HG02870 (cell line): ENCODE measurements around the gene GAMT.
A peak's percentile ranks its signal among the peaks of the same experiment; 100 is the strongest.

Experiments used
- ATAC-seq: cut with Tn5 transposase; IDR thresholded peaks from one replicate; pipeline ENCODE4 v1.9.1; 2021; ENCODE audit warnings: mild to moderate bottlenecking, moderate library complexity; ENCODE audit not compliant: unreplicated experiment

Gene GAMT

DNA sequence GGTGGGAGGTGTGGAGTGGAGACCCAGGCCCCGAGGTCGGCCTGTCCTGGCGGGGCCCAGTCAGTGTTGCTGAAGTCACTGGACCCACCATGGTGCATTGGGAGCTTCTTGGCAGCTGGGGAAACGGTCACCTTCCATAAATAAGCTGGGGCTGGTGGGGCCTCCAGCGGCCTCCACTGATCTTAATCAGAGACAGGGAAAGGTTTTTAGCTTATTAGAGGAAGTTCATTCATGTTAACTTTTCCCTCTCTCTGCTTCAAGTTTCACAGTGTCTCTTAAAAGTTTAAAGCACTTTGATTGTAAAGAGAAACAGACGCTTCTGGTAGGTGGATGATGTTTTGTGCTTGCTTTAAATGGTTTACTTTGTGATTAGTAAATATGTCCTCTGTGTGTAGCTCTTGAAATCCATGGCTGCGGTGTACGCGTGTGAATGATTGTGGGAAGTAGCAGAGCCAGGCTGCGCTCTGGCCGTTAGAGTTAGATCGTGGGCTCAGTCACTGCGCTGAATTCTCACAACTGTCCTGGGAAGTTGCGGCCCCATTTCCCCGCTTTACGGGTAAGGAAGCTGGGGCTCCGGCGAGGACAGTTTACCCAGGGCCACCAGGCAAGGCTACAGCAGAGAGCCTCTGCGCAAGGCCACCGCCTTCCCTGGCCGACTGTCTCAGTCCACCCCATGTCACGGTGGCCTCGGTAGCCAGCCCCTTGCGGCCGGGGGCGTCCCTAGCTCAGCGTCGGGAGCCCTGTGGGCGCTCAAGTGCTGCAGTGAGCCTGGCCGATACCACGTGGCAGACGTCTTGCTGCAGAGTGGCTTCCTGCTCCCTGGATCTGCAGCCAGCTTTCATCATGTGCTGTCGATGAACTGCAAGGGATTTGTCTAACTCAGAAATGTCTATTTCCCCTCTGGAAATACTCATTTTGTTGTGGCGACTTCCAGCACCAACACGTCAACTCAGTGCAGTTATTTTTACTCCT, 34.2 kb downstream of the GAMT start:
- no peak for ATAC-seq

- no peak for ATAC-seq
Observed at GRCh38 chr19:1366296-1366695, 35.0 kb downstream of the GAMT start.

DNA sequence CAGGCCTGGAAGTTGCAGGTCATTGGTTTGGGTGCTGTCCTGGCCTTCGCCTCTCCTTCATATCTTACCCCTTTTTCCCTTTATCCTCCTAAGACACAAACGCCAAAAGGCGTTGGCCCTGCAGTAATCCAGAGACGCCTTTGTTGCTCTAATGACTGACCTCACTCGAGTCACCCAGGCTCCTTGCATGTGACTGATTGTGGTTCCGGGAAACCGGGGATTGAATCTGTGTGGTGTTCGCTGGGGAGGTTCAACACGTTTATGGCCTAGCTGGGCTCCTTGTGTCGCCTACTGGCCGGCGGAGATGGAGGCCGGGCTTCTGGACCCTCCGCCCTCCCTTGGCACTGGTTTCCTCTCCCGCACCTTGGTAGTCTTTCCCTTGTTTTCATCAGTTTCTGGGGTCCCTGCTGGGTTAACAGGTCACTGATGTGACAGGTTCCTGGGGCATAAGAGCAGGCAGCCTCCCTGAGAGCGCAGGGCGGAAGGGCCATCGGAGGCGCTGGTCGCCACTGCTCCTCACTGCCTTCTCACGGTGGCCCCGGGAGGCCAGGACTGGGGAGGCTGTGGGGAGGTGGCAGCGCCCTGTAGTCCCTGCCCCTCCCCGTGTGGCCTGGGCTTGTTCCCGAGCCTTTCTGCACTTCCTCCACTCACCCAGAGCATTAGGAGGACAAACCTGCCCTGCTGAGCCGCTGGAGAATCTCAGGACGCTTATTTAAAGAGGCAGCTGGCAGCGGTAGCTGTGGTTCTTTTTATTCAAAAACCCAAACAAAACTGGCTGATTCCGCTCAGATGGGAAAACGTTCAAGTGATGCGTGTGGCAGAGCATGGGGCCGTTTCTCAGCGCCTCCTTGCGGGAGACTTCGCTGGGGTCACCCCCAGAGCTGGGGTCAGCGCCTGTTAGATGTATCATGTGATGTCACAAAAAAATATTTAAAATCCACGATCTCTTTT, 35.7 kb downstream of the GAMT start:
- ATAC-seq: no peak

DNA sequence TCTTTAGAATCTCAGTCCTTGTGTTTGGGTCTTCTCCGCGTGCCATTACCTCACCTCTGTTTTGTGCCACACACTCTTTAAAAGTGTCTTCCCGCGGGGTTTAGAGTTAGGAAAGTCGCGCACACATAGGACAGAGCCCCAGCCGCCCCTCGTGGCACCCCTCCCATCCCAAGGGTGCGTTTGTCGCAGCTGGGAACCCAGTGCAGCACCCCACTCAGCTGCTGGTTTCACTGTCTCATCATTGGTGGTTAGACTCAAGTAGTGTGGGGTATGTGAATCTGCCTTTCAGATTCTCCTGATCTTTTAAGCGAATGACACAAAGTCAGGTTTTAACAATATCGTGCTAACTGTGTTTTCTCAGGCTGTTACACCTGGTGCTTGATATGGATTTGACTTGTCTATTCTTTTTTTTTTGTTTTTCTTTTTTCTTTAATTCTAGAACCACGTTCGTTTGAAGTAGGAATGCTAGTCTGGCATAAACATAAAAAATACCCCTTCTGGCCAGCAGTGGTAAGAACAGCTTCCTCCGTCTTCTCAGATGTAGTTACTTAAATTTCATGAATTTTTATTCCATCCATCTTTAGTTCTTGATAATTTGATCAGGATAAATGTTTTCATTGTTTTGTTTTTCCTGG, 37.2 kb downstream of the GAMT start:
- no peak for ATAC-seq

DNA sequence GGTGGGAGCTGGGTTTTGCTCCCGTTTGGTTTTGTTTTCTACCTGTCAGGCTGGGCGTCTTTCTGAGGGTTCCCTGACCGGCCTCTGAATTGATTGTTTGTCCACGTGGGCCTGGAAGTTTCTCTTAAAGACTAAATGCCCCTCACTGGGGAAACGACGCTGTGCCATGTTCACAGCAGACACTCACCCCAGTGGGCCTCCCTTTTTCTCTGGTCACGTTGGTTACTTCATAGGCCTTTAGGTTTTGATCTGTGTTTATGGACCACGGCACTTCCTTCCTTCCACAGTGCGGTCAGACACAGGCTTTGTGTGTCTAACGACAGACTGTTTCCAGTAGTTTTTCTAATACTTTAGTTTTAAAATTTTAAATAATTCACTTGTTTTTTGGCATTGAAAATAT, 37.7 kb downstream of the GAMT start:
- ATAC-seq: no peak

DNA sequence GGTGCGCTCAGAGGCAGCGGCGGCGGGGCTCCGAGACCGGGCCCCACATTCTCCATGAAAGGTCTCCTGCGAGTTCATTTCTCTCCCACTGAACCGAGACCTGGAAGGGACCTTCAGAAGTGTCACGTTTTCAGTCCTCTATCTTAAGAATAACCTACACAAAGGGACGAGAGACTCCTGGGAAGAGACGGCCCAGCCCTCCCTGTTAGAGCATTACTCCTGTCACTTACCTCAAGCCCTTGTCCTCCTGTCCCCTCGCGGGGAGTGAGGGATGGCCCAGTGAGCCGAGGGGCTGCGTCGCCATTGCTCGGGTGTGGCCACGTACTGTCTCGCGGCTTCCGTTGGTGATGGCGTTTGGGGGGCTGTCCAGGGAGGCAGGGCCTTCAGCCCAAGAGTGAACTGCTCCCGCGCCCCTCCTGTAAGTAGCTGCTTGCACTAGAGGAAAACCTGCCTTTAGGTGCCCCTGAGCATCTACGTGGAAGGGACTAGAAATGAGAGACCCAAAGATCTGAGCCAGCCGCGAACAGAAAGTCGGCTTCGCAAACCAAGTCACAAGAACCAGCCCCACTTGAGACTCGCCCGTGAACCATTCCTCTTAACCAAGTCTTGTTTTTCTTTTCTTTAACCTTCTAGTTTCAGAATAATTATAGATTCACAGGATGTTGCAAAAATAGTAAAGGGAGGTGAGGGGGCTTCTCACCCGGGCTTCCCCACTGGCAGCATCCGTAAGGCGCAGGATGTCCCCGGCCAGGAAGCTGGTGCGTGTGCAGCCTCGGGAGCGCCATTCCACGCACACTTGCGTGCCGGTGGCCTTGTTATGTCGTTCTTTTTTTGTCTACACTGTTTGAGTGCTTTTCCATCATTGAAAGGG, 38.7 kb downstream of the GAMT start:
- no peak for ATAC-seq

DNA sequence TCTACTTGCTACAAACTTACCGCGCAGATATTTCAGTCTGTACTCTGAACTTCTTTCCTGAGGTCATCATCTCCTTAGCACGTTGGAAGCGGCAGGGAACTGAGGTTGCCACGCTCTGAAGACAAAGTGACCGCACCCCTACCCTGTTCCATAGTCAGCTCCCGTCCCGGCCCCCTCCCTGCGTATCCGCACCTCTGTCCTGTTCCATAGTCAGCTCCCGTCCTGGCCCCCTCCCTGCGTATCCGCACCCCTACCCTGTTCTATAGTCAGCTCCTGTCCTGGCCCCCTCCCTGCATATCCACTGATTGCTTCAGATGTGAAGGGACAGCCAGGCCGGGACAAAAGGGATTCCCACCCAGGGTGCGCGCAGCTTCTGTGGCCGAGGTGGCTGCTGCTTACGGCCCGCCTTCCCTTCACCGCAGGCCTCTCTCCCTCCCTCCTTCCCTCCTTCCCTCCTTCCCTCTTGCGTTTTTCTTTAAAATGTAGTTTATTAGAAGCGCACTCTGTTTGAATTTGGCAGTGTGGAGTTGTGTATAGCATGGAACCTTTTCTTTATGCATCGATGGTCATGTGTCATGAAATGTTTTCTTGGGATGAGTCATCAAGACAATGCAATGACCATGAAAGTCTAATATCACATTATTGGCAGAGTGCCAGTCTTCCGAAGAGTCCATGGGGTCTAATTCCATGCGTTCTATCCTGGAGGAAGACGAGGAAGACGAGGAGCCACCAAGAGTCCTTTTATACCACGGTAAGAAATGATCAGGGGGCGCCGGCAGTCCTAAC, 39.5 kb downstream of the GAMT start:
- ATAC-seq: no peak

DNA sequence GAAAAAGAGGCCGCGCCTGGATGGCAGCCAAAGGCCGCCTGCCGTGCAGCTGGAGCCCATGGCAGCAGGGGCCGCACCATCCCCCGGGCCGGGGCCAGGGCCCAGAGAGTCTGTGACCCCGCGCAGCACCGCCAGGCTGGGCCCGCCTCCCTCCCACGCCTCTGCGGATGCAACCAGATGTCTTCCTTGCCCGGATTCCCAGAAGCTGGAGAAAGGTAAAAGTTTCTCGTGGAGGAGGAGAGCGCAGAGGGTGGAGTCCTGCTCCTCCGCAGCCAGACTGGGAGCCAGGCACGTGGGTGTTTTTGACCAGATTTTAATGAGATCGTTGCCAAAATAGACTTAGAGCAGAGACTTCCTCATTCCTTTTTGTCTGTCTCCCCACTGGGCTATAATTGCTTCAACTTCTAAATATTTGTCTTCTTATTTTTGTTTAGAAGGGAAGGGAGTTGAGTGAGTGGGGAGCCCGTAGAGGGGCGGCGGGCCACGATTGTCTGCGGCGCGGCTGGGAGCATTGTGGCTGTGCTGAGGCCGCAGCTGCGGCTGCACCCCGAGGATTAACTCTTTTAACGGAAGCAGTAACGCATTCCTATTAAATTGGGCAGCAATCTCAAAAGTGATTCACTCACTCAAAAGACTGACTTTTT, 40.4 kb downstream of the GAMT start:
- ATAC-seq: no peak

DNA sequence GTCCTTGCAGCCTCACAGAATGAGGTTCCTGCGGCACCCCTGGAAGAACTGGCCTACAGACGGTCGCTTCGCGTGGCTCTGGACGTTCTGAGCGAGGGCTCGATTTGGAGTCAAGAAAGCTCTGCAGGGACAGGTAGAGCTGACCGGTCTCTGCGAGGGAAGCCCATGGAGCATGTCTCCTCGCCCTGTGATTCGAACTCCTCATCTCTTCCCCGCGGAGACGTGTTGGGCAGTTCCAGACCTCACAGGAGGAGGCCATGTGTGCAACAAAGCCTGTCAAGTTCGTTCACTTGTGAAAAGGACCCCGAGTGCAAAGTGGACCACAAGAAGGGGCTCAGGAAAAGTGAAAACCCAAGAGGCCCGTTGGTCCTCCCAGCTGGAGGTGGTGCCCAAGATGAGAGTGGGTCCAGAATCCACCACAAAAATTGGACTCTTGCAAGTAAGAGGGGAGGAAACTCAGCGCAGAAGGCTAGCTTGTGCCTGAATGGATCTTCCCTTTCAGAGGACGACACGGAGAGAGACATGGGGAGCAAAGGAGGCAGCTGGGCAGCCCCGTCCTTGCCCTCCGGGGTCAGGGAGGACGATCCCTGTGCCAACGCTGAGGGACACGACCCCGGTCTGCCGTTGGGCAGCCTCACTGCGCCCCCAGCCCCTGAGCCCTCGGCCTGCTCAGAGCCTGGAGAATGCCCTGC, 41.1 kb downstream of the GAMT start:
- no peak for ATAC-seq

- ATAC-seq: no peak
Observed at GRCh38 chr19:1357531-1358109, 43.7 kb downstream of the GAMT start.

DNA sequence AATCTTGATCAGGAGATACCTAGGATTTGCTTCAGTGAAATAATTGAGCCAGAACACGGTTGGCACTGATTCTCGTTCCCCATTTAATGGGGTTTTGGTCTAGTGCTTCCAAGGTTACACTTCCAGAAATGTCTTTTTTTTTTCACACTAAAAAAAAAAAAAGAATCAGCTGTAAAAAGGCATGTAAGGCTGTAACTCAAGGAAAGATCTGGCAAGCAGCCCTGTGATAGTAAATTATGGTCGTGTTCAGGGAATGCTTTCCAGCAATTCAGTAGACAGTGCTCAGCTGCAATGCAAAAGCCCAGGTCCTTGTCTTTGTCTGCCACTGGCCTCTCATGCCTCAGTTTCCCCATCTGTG, 44.9 kb downstream of the GAMT start:
- ATAC-seq: no peak

DNA sequence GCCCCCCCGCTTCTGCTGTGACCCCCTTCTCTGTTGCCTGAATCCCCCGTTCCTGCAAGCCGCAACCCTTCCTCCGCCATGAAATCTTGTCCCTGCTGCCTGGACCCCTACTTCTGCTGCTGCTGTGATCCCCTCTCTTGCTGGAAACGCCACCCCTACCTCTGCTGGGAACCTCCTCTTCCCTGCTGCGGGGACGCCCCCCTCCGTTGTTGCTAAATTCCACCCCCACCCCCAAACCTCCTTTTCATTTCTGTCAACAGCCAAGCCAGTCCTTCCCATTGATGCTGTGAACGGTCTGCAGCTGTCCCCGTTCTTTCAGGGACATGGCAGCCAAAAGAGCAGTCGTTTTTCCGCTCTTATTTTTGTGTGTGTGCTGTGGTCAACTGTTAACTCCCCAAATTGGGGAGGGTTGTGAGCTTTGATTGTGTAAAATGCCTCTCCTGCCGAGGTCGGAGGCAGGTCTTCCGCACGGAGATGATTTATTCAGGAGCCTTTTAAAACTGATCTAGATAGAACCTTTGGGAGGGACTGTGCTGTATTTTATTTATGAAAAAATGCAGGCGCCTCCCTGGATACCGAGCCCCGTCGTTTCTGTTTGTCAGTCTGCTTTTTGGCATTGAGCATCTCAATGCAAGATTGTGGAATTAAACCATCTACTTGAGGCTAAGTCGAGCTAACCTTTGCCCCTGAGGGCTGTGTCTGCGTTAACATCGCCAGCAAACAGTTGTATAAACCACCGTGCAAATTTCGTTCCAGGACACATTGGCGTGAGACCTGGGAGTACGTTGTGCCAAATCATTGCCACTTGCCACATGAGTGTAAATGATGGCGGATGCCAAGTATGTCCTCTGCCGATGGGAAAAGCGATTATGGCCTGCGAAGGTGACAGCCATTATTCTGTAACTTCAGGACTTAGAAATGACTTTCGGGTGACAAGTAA, 45.5 kb downstream of the GAMT start:
- no peak for ATAC-seq

DNA sequence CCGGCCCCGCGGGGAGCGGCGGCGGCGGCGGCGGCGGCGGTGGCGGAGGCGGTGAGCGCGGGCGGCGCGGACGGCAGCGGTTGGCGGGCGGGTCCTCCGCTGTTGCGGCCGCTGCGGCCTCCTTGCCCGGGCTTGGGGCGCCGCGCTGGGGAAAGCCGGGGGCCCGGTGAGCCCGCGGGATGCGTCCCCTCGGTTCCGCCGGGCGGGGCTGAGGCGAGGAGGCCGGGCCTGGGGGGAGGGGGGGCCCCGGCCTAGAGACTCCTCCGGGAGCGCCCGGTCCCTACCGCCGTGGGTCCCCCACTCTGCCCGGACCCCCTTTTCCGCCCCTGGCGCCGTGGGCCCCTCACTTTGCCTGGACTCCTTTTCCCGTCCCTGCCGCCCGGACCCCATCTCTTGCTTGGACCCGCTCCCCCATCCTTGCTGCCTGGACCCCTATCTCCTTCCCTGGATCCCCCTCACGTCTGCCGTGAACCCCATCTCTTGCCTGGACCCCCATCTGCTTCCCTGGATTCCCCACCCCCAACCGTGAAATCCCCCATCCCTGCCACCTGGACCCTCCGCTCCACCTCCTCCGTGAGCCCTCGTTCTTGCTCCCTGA, 46.3 kb downstream of the GAMT start:
- peak; percentile 27 for ATAC-seq

GRCh38 chr19:1353144-1353543, 48.2 kb downstream of the GAMT start:
- ATAC-seq: no peak

DNA sequence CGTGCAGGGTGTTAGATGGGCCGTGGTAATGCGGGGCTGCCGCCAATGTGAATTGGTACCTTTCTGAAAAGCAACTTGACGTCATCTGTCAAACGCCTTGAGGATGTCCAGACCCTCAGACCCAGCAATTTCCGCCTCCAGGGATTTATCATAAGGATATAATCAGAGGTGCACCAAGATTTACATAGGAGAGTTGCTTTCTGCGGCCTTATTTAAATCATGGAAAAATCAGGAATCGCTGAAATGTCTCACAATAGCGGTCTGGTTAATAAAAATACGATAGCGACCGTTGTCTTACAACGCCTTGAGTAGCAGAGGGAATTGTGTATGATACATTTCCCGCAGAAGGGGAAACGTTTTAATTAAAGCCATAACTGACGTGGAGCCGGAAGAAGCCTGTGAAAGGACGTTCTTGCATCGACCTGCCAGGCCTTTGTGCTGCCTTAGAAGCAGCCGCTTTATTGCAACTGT, 49.9 kb downstream of the GAMT start:
- ATAC-seq: no peak

DNA sequence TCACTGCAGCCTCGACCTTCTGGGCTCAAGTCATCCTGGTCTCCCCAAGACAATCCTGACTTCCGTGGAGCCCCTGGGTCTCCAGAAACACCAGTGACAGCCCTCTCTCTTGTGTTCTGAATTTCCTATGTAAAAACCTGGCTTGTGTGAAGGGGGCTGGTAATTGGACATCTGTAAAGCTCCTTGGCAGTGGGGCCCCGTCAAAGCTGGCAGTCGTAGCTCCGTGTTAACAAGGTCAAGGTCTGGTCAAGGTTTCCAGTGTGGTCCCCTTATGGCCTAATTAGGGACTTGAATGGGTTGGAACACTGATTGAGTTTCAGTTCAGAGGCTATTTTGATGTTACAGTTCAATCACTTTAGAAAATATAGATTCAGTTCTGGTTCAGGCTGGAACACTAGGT, 50.5 kb downstream of the GAMT start:
- ATAC-seq: no peak
